GM18499 (cell line): Measurements from ENCODE around the gene SSTR3.
A peak's percentile ranks its signal among the peaks of the same experiment; 100 is the strongest.
"Not testable (repeated sequence)": the region's sequence is repeated elsewhere in the genome, so short reads cannot be mapped to it uniquely, and the experiment has no call there.

ENCODE experiments used
- ATAC-seq: cut with Tn5 transposase; IDR thresholded peaks from one replicate; pipeline ENCODE4 v1.9.1; 2021; ENCODE audit warnings: moderate number of reproducible peaks; ENCODE audit not compliant: insufficient read depth, unreplicated experiment

SSTR3 gene

DNA sequence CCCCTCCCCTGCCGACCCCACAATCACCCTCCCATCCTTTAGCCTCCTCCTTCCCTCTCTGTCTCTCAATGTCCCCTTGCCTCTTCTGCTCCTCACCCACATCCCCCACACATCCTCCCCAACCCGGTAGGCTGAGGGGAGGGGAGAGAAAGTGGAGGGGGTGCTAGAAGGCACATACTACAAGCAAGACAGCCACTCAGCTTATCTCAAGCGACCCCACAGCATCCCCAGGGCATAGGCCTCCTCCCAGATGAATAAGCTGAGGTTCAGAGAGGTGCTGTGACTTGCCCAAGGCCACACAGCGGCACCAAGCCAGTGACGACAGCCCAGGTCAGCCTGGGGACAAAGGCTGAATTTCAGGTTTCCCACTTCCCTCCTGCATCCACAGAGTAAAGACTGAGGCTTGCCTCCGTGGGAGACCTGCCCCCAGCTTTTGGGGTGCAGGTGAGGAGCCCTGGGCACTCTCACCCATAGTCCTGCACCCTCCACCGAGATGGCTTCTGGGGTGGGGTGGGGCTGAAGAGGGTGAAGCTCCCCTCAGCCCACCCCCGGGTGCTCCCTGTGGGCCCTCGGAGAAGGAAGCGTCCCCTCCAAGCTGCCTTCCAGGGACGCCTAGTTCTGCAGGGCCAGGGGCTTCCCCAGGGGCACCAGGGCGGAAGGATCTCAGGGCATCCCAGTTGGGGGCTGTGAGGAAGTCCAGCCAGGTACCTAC is 31.3 kb upstream of the SSTR3 start:
- ATAC-seq = no peak

DNA sequence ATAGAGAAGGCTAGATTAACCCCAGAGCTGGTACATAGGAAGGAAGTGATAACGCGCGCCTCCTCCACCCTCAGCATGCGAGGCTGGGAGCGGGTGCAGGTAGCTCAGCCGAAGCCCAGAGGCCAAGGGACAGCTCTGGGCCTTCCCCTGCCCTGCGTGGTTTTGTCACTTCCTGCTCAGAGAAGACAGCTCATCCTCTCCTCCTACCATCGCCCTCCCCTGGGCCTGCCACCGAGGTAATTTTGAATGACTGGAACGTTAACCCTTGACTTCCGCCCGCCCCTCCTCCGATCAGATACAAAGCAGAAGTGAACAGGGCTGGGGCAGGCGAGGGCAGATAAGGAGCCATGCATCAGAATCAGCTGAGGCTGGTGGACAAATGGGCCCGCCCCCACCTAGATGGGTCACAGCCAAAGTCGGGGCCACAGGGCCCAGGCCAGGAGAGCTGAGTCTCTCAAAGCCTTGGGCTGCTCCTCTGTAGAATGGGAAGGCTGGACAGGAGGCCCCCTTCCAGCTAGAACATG is 30.2 kb upstream of the SSTR3 start:
- ATAC-seq = peak; percentile 47

DNA sequence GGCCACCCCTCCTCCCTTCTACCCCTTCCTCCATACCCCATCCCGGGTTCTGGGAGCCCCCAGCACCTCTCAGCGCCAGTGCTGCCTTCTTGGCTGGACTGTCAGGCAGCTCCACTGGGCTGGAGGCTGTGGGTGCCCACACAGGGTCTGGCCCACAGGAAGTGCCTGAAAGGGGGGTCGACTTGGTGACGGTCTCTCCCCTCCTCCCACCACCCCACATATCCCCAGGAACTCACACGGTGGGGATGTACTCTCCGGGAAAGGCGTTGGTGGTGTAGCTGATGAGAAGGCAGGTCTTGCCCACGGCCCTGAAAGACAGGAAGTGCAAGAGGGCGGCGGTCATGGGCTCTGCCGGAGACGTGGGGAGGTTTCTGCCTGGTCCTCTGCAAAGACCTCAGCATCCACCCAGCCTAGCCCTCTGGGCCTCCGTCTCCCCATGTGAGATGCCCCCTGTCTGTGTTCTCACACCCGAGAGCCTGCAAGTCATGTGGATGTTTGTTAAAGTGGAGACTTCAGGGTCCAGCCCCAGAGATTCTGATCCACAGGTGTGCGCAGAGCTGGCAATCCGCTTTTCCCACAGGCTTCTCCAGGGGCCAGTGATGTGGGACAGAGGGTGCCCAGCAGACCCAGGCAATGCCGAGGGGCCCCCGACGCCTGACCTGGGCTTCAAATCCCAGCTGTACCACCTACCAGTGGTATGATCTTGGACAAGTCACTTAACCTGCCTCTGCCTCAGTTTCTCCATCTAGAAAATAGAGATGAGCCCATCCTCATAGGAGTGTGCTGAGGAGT is 29.3 kb upstream of the SSTR3 start:
- ATAC-seq = no peak

DNA sequence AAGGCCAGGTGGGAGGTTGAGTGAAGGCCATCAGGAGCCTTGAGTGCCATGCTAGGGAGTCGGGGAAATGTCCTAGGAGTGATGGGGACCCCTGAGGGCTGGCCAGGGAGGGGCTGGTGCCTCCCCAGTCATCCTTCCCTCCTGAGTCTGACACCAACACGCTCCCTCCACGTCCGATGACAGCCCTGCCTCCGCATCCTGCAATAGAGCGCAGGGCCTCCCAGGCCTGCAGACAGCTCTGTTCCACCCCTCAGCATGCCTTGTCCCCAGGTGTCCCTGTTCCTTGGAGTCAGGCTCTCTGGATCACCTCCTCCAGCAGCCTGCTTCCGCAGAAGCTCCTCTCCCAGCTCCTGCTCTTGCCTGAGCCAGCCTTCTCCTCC is 28.7 kb upstream of the SSTR3 start:
- ATAC-seq = no peak

DNA sequence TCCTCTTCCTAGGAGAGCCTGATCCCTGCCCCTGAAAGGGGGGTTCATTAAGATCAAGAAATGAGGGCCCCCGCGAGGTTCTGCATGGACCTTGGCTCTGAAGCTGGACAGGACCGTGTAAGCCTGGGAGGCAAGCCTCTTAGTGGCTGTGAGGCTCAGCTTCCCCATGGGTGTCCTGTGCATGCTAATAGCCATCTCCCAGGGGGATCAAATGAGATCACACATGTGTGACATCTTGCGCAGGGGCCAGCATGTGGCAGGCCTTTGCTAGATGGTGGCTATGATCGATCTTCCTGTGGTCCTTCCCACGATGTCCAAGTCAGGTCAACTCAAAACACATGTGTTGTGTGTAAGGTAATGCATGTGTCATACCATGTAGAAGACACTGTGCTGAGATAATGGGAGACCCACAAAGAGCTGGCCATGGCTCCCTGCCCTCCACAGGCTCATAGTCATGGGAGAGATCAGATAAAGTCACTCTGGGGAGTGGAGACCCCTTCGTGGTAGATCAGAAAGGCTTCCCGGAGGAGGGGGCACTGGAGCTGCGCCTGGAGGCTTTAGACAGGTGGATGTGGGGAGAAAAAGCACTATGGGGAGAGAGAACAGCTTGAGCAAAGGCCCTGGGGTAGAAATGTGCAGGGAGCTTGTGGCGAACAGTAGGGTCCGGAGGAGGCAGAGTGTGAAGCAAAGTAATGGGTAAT is 28.1 kb upstream of the SSTR3 start:
- no peak for ATAC-seq

DNA sequence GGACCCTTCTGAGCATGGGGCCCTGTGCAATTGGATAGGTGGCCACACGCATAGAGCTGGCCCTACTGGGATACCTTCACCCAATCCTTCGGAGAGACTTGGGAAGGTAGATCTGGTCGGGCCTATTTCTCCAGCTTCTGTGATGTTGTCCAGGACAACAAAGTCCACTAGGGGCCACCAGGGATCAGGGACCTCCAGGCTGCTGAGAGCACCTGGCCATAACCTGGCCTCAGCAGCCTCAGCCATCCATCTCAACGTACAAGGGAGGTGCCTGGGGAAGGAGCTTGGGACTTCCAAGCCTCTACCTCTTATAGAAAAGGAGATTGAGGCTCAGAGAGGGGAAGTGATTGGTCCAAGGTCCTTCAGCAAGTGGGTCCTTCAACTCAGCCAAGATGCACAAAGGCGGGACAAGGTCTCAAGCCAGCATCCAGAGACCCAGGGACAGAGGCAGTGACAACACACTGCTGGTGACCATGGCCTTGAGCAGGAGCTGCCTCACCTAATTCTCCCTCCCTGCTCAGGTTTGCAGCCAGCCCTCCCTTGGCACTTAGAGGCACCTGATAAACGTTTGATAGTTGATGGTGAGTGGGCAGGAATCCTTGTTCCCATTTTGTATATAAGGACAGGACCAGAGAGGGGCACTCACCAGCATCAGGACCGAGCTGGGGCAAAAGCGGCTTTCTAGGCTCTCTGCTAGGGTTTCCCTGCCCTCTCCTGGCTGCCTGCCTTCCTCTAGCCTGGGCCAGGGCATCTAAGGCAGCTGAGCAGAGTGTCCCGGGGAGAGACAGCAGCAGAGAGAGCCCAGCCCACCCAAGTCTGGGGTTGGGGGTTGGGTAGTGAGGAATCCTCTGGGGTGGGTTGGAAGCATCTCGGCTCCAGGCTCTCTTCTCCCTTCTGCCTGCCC is 27.3 kb upstream of the SSTR3 start:
- ATAC-seq = no peak

DNA sequence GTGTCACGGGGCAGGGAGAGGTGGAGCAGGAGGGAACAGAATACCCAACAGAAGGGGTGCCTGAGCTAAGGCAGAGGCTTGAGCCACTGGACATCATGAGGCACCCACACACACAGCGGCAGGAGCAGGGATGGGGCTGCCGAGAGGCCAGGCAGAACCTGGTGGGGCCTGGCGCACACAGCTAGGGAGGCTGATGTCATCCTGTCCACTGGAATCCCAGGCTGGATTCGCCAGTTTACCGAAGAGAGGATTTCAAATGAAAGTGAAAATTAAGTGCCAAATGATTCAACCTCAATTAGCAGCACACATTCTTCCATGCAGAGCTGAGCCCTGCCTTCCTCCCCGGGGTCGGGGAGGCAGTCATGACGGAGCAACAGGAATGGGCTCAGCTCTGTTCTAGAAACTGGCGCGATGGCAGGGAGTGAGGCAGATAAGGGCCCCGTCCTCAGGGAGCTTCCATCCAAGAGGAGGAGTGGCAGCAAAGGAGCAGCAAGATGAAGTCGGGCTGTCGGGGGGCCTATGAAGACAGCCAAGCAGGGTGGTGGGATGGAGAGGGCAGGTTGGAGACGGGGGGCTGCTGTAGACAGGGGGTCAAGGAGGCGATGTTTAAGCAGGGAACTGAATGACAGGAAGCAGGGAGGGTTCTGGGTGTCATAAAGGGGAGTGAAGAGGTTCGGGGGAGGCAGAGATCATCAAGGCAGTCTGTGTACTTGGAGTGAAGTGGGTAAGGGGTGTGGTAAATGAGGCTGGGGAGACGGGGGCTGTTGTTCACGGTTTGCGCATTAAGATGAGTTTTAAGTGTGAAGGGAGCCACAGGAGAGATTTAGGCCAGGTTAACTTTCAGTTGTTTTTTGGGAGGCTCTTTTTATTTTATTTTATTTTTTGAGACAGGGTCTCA is 25.3 kb upstream of the SSTR3 start:
- ATAC-seq = no peak

DNA sequence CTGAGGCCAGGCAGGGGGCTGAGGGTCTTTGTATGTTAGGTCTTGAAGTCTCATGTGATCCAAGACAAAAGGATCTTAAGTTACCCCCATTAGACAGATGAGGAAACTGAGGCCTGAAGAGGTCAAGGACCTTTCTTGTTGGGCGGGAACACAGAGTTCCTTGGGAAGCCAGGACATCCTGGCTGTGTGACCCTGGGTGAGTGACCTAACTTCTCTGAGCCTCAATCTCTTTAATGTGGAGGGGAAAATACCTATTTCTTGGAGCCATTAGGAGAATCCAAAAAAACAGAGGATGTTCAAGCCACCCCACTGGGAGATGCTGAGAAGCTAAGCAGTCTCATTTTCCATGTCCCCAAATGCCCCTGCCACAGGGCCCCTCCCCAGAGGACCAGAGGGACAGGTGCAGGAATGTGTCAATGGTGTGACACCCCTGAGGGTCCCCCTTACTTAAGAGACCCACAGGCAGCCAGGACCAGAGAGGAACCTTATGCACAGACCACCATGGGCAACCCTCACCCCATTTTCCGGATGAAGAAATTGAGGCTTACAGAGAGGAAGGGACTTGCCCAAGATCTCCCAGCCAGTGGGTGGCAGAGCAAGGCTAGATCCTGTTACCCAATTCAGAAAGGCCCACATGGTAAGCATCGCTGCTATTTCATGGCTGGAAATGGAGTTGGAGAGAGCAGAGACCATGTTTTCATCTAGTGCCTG is 23.8 kb upstream of the SSTR3 start:
- ATAC-seq = no peak

DNA sequence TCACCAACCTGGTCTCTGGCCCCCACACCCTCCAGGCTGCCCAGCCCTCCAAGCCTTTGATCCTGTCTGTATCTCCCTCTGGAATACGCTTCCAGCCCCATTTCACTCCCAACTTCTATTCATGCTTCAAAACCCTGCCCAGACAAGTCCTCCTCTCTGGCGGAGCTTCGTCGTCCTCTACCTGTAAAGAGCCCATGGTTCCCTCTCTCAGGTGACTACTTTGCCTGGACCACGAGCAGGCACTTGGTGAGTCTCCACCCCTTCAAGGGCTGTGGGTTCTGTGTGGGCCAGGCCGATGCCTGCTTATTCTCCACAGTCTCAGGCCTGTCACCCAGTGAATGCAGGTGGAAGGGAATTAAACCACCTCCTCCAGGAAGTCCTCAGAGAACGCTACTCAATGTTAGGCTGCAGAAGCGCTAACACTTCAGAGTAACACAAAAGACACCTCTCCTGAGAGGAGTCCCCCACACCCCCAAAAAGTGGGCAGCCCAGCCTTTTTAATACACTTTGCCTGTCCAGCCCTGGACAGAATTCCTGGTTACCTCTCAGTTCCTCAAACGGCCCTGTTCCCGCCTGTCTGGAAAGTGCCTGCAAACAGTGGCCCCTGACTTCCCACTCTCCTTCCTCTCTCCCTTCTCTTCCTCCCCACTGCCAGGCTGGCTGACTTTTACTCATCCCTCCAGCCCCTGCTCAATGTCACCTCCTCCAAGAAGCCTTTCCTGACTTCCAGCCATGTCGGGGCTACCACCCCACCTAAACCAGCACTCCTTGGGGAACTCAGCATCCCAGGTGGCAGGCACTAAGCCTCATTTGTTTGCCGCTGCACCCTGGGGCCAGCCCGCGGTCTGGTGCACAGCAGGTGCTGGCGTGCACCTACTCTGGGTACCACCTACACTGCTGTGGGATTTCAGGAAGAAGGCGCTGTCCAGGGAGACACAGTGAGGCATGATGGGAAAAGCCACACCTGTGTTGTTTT is 22.7 kb upstream of the SSTR3 start:
- ATAC-seq = no peak

DNA sequence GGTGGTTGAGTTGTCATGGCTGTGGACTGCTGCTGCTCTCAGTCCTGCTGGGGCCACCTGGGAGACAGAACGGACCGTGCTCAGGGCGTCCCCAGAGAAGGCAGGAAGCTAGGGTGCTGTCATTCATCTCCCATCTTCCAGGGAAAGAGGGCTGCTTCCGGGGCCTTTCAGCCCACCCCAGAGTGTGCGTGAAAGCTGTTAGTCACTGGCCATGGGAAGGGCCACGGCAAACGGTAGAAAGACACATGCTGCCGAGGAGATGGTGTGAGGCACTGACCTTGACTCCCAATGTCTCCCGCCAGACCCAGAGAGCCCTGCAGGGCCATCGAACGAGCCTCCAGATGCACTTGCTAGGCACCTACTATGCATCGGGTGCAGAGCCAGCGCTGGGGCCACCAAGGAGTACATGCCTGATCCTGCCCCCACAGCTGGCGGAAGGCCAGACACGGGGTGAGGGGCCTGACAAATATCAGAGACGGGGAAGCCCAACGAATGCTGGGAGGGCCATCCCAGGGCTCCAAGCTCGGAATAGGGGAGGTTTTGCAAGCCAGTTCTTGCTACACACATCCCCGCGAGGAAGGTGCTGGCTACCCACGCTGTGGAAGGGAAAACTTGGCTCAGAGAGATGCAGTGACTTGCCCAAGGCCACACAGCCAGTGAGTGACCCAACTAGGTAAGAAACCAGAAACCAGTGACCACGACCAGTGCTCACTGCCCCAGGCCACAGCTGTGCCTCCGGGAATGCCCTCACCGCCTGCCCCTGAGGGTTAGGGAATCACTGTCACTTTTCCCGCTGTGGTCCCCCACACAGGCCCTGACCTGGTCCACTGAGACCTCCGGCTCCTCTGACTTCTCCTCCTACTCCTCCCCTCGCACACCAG is 21.7 kb upstream of the SSTR3 start:
- no peak for ATAC-seq

DNA sequence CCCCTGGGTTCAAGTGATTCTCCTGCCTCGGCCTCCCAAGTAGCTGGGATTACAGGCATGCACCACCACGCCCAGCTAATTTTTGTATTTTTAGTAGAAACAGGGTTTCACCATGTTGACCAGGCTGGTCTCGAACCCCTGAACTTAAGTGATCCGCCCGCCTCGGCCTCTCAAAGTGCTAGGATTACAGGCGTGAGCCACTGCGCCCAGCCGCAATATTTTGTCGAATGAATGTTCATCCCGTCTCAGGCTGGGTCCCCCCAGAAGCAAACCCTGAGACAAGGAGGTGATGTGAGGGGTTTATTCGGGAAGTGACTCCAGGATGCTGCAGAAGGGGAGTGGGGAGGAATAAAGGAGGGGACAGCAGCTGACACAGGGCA is 21.1 kb upstream of the SSTR3 start:
- ATAC-seq = not testable (repeated sequence)

DNA sequence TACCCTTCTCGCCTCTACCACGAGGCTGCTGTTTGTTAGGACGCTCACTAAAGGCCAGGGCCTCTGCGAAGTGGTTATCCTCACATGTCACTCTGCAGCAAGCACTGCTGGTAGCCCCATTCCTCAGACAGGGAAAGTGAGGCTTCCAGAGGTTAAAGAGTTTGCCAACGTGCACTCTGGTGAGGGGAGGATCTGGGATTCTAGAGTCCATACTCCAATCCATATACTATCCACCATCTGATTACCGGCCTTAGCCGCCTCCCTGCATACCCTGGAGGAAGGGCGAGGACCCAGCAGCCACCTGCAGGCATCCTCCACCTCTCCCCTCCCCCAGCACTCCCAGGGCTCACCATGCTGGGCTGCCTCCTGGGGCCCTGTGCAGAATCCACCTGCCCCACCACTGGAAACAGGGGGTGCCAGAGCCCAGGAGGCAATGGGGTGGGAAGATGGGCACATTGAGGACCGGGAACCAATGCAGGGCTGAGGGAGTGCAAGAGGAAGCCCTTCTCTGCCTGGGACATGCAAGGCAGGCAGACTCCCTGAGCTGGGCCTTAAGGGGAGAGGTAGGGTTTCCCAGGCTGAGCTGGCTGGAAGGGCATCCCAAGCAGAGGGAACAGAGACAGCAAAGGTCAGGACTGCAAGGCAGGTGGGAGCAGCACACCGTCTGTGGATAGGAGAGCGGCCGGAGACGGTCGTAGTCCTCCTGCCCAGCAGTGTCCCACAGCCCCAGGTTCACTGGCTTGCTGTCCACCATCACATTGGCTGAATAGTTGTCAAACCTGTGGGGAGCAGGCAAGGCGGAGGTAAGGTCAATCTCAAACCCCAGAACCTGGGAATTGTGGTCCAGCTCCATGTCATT is 20.1 kb upstream of the SSTR3 start:
- no peak for ATAC-seq

DNA sequence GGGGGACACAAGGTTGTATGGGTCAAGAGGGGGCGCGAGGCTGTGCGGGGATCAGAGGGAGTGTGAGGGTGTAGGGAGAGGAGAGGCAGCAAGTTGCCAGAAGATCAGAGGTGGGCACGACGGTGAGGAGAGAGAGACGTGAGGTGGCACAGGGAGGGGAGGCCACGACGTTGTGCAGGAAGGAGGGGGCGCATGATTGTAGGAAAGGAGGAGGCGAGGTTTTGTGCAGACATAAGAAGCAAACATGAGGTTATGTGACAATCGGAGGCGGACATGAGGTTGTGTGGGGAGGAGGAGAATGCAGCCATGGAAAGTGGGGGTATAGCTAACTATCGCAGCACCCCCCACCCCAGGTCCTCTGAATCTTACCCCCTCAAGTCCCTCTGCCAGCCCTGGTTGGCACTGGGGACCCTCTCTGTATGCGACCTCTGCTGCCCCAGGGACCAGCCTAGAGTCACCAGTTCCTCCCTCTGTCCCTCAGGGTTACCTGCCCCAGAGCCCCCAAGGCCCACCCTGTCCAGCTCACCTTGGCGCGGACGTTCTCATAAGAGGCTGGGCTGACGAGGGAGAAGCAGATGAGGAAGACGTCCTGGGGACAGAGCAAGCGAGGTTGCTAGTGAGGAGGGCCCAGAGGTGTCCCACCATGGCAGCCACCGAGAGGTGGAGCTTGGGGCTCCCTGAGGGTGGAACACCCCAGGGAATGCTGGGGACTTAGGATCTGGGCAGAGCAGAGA is 19.3 kb upstream of the SSTR3 start:
- ATAC-seq = no peak

DNA sequence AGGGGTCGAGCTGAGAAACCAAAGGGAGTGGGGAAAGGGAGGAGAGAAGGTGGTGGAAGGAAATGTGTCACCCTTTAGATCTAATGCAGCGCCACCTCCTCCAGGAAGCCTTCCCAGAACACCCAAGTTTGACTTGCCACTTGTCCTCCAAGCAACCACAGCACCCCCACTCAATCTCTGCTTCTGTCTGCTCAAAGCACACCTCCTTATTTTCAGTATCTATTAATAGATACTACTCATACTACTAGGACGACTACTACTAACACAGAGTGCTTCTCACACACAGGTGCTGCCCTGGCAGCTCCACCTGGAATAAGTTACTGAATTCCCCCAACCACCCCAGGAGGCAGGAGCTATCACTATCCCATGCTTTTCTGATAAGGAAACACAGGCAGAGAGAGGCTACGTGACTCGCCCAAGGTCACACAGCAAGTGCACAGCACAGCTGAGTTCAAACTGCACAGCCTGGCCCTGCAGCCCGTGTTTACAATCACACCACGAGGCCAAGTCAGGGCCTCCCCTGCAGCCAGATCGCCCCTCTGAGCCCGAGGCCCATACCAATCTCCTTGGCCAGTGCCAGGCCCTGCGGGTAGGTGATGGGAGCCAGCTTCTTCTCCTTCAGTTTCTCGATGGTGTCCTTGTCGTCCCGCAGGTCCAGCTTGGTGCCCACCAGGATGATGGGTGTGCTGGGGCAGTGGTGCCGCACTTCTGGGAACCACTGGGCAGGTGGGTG is 18.6 kb upstream of the SSTR3 start:
- no peak for ATAC-seq
